Ascending aorta (tissue), 2 donors: Measurements from ENCODE around the gene MUC13. TPM values are rescaled to one million over a fixed set of nuclear protein-coding genes. Genes with fewer than 3 reads are reported as not detected.

Experiments
- DNase-seq, 2 donors: peaks; one replicate each; pipeline ENCODE4 v3.0.0-alpha.2; 2019; ENCODE audit warnings: low spot score in 2 of 2
- H3K27ac ChIP-seq, 2 donors: fragments of 200-600 bp; sonication (generic); one replicate each; pipeline ENCODE4 v1.5.1; 2016 to 2017; ENCODE audit warnings: mild to moderate bottlenecking in 1 of 2
- H3K27me3 ChIP-seq: fragments of 200-600 bp; sonication (generic); one replicate; pipeline ENCODE4 v1.5.1; 2017
- H3K36me3 ChIP-seq, 2 donors: fragments of 200-600 bp; sonication (generic); one replicate each; pipeline ENCODE4 v1.5.1; 2016
- H3K4me1 ChIP-seq, 2 donors: fragments of 200-600 bp; sonication (generic); one replicate each; pipeline ENCODE4 v1.5.1; 2016 to 2017; ENCODE audit warnings: mild to moderate bottlenecking in 1 of 2
- H3K4me3 ChIP-seq, 2 donors: fragments of 200-600 bp; sonication (generic); one replicate each; pipeline ENCODE4 v1.5.1; 2016 to 2017; ENCODE audit warnings: mild to moderate bottlenecking in 1 of 2
- H3K9me3 ChIP-seq, 2 donors: fragments of 200-600 bp; sonication (generic); one replicate each; pipeline ENCODE4 v1.5.1; 2016
- CTCF ChIP-seq, 3 experiments: fragments of 200-600 bp in 2 of 3; fragments of 450-650 bp in 1 of 3; sonication (generic) in 2 of 3; IDR thresholded peaks; one replicate each; pipeline ENCODE4 v1.5.1; 2016 to 2019; ENCODE audit warnings: antibody characterized with exemption in 3 of 3, mild to moderate bottlenecking in 1 of 3, moderate library complexity in 1 of 3
- intact Hi-C: fragments of 100-400 bp; cut with DNase I; formaldehyde crosslinking; loops from one replicate; pipeline ENCODE4 v1.15.1; 2023
- total RNA-seq: library from RNA; depleted of rRNA; stranded (reverse); fragments of >200 nt; gene quantifications from one replicate; pipeline ENCODE4 v1.1.0, GENCODE V29; 2016

MUC13 gene
- not detected for total RNA-seq

- no peaks in the 10 kb centered on the region for H3K36me3 ChIP-seq
- no peak for TF ChIP-seq CTCF (IDR thresholded peaks at IDR 0.05)
- H3K4me1 ChIP-seq = no peaks in the 10 kb centered on the region
- intact Hi-C loops = no loop called here
- no peaks in the 10 kb centered on the region for H3K9me3 ChIP-seq
- H3K4me3 ChIP-seq = no peak within 1 kb of the TSS
- H3K27ac ChIP-seq = no peak within 1 kb of the TSS
- DNase-seq = no peak
- no peaks in the 10 kb centered on the region for H3K27me3 ChIP-seq
Measured at GRCh38 chr3:124934577-124934976, at the start of gene MUC13. TSS of gene MUC13 (minus strand) at chr3:124934751. CDS start at chr3:124934712, 39 bp downstream.

- Histone ChIP-seq H3K4me3 (no peak overlapping the region), H3K27me3 (no peaks in the 10 kb centered on the region), H3K27ac (no peak overlapping the region), H3K36me3 (peaks cover 15 to 43% of the 10 kb centered on the region in 2 donors), H3K4me1 (peaks cover 0 to 5% of the 10 kb centered on the region in 2 donors), H3K9me3 (no peaks in the 10 kb centered on the region)
- no peak for TF ChIP-seq CTCF (IDR thresholded peaks at IDR 0.05)
- DNase-seq = no peak
- intact Hi-C loops = no loop called here
Measured at GRCh38 chr3:124982855-124983254, 48.3 kb upstream of the MUC13 start.

GRCh38 chr3:124981472-124981871 lies 46.9 kb upstream of the MUC13 start:
- intact Hi-C loops = no loop called here
- peaks cover 27 to 51% of the 10 kb centered on the region in 2 donors for H3K36me3 ChIP-seq
- H3K27ac ChIP-seq = no peak overlapping the region

GRCh38 chr3:124978627-124979026 lies 44.1 kb upstream of the MUC13 start:
- no peak for DNase-seq
- Histone ChIP-seq H3K27ac (no peak overlapping the region), H3K4me3 (no peak overlapping the region), H3K9me3 (no peaks in the 10 kb centered on the region), H3K36me3 (peaks cover 27 to 71% of the 10 kb centered on the region in 2 donors), H3K27me3 (no peaks in the 10 kb centered on the region), H3K4me1 (no peaks in the 10 kb centered on the region)
- intact Hi-C loops = no loop called here
- no peak for TF ChIP-seq CTCF (IDR thresholded peaks at IDR 0.05)

More at GRCh38 chr3:124981472-124981871, 46.9 kb upstream of the MUC13 start:
- Histone ChIP-seq H3K27me3 (no peaks in the 10 kb centered on the region), H3K9me3 (no peaks in the 10 kb centered on the region), H3K4me3 (no peak overlapping the region), H3K4me1 (peaks cover 0 to 5% of the 10 kb centered on the region in 2 donors)
- TF ChIP-seq CTCF (IDR thresholded peaks at IDR 0.05) = no peak
- DNase-seq = no peak

- intact Hi-C loops = no loop called here
- Histone ChIP-seq H3K4me3 (no peak overlapping the region), H3K27me3 (no peaks in the 10 kb centered on the region), H3K27ac (no peak overlapping the region), H3K9me3 (no peaks in the 10 kb centered on the region), H3K36me3 (peaks cover 26 to 79% of the 10 kb centered on the region in 2 donors), H3K4me1 (no peaks in the 10 kb centered on the region)
- TF ChIP-seq CTCF (IDR thresholded peaks at IDR 0.05) = no peak
- DNase-seq = no peak
Measured at GRCh38 chr3:124976383-124976782, 41.8 kb upstream of the MUC13 start.

GRCh38 chr3:124974691-124975090 lies 40.1 kb upstream of the MUC13 start:
- TF ChIP-seq CTCF (IDR thresholded peaks at IDR 0.05) = no peak
- intact Hi-C loops = no loop called here
- H3K4me3 ChIP-seq = no peak overlapping the region
- no peaks in the 10 kb centered on the region for H3K4me1 ChIP-seq
- no peaks in the 10 kb centered on the region for H3K27me3 ChIP-seq
- H3K27ac ChIP-seq = no peak overlapping the region
- no peaks in the 10 kb centered on the region for H3K9me3 ChIP-seq
- H3K36me3 ChIP-seq = peaks cover 36 to 86% of the 10 kb centered on the region in 2 donors
- DNase-seq = no peak
